Measurements from ENCODE around the gene RAD17.
"Not testable (repeated sequence)": the region's sequence is repeated elsewhere in the genome, so short reads cannot be mapped to it uniquely, and the experiment has no call there.

The RAD17 gene

DNA sequence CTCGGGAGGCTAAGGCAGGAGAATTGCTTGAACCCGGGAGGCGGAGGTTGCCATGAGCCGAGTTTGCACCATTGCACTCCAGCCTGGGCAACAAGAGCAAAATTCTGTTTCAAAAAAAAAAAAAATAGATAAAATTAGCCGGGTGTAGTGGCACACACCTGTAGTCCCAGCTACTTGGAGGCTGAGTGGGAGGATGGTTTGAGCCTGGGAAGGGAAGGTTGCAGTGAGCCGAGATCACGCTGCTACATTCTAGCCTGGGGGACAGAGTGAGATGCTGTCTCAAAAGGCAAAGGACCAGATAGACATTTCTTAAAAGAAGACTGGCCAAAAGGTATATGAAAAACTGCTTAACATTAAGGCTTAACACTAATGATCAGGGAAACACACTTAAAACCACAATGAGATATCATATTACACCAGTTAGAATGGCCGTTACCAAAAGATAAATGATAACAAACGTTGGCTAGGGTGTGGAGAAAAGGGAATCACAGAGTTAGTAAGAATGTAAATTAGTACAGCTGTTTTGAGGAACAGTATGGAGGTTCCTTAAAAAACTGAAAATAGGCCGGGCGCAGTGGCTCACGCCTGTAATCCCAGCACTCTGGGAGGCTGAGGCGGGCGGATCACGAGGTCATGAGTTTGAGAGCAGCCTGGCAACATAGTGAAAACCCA is 35.2 kb downstream of the RAD17 start:
- DNase-seq = no peak

DNA sequence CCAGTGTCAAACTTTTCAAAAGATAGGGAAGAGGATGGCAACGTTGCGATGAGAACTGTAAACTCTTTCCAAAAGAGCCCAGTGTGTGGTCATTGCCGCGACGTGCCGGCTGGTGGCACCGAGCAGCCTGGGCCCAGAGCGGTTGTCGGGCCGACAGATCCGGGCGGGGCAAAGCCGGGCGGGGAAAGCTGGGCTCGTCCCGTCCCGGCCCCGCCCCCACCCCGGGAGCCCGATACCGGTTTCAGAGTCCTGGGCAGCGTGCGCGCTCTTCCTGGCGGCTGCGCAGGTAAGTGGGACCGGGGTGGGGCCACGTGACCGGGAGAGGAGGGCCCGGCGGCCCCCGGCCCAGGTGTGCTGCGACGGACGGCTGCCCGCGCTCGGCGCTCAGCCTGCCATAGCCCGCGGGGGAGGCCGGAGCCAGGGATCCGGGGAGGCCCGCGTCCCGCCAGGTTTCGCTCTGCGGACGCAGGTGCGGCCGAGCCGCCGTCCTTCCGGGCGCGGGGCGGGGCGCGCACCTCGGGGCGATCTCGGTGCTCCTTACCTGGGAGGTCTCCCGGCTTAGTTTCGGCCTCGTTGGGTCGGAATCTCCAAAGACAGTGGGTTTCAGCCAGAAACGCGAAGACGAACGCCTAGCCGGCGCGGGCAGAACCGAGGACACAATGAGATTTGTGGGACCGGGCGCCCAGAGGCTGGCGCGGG is 45.4 kb downstream of the RAD17 start, which contains the start of gene MARVELD2:
TSS of gene MARVELD2 (plus strand) at position 232 of the 699 bp plus-strand sequence. CDS start 4,270 bp downstream, outside the sequence.
- DNase-seq = peak; percentile 86

DNA sequence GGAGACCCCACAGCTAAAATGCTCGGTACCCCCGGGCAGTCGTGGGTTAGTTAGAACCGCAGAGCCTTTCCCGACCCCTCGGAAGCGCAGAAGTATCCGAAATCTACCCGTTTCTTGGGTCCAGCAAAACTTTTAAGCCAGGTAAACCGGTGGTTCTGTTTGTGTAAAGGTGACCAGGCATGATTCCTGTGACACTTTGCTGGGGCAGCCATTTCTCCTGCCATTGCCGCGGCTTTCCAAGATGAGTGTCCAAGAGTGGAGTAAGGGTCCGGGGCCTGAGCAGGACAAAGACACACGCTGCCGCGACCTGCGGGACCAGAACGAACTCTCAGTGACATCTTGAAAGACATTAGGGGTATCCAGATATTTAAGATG is 46.0 kb downstream of the RAD17 start:
- no peak for DNase-seq

DNA sequence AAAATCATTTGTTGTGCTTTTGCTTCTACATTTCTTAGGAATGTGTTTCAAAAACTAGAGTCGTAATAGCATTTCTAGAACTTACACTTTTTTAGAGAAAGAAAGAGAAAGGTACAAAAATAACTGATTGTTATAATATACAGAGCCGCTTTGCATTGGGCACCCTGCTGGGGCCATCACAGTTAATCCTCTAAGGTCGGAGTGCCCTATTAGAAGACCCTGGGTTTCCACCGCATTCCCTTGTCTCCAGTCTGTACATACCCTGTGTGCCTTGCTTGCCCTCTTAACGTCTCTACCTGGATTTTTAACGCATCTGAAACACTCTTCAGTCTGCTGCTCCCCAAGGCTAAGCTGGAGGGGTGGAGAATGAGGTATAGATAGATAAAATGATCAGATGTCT is 46.6 kb downstream of the RAD17 start:
- no peak for DNase-seq

DNA sequence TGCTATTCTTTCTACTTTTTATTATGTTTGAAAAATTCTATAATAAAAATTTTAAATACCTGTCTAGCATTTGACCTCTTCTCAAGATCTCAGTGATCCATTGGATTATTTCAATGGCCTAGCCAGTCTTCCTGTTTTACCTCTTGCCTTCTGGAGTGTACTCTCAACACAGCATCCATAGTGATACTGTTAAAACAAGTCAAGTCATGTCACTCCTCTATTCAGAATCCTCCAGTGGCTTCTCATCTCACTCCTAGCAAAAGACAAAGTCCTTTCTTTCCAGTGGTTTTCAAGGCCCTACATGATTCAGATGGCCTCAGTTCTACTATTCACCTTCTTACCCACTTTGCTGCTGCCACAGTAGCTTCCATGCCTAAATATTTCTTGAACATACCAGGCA is 47.1 kb downstream of the RAD17 start:
- DNase-seq = no peak

DNA sequence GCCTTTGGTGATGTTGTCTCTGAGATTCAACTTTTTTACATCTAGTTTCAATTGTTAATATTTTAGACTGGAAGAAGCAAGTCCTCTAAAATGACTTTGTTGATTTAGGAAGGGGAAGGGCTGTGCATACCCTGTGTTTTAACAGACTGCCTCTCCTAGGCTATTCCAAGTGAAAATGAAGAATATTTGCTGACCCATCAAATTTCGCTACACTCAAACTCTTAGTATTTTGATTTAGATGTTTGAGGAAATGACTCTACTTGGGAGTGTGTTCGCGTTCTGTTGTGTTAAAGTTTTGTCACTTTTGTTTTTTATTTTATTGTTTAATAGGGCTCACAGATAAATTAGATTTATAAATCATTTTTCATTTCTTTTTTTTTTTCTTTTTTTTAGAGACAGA is 48.9 kb downstream of the RAD17 start:
- no peak for DNase-seq

DNA sequence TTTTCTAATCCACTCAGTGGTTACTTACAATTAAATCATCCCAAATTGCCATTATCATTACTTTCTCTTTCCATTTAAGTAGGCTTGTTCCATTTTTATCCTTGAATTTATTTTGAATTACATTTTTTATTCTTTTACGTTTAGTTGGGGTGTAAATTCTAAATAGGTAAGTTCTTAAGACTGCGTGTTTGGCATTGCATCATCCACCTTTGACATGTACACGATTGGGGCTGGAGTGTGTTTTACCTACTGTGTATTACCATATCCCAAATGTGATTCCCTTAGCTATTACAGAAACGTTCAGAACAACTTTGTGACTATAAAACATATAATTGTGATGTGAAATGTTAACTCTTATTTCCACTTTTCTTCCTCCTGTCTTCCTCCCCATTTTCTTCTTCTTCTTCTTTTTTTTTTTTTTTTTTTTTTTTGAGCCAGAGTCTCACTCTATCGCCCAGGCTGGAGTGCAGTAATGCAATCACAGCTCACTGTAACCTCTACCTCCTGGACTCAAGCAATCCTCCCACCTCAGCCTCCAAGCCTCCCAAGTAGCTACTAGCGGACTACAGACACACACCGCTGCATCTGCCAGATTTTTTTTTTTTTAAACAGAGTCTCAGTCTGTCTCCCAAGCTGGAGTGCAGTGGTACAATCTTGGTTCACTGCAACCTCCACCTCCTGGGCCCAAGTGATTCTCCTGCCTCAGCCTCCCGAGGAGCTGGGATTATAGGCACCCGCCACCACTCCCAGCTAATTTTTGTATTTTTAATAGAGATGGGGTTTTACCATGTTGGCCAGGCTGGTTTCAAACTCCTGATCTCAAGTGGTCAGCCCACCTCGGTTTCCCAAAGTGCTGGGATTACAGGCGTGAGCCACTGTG is 62.0 kb downstream of the RAD17 start:
- DNase-seq = no peak

DNA sequence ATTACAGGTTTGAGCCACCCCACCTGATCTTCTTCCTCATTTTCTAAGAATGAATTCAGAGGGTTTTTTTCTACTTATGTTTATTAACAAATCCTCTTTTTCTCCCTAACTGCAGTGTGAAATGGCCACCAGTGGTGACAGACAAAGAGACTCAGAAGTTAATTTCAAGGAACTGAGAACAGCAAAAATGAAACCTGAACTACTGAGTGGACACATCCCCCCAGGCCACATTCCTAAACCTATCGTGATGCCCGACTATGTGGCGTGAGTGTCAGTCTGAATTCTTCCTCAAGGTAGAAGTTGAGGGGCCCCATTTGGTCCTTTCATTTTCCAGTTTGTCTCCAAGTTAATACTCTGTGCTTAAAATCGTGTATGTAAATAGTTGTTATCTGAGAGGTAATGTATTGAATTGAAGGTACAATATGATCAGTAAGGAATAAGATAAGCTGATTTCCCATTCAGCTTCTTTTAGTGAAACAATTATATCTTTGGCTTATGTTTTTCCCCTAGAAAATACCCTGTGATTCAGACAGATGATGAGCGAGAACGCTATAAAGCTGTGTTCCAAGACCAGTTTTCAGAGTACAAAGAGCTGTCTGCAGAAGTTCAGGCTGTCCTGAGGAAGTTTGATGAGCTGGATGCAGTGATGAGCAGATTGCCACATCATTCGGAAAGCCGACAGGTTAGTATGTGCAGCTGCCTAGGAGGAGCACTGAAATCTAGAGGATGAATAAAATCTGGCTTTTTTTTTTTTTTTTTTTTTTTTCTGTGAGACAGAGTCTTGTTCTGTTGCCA is 63.0 kb downstream of the RAD17 start:
- no peak for DNase-seq

DNA sequence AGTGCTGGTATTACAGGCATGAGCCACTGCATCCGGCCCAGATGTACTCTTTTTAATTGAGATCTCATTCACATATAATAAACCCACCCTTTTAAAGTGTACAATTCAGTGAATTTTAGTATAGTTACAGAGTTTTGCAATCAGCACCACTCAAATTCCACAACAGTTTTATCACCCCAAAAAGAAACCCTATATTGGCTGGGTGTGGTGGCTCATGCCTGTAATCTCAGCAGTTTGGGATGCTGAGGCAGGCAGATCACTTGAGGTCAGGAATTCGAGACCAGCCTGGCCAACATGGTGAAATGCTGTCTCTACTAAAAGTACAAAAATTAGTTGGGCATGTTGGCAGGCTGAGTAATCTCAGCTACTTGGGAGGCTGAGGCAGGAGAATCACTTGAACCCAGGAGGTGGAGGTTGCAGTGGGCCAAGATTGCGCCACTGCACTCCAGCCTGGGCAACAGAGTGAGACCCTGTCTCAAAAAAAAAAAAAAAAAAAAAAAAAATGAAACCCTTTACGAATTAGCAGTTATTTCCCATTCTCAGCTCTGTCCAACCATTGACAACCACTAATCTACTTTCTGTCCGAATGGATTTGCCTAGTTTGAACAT is 65.8 kb downstream of the RAD17 start:
- DNase-seq = not testable (repeated sequence)

DNA sequence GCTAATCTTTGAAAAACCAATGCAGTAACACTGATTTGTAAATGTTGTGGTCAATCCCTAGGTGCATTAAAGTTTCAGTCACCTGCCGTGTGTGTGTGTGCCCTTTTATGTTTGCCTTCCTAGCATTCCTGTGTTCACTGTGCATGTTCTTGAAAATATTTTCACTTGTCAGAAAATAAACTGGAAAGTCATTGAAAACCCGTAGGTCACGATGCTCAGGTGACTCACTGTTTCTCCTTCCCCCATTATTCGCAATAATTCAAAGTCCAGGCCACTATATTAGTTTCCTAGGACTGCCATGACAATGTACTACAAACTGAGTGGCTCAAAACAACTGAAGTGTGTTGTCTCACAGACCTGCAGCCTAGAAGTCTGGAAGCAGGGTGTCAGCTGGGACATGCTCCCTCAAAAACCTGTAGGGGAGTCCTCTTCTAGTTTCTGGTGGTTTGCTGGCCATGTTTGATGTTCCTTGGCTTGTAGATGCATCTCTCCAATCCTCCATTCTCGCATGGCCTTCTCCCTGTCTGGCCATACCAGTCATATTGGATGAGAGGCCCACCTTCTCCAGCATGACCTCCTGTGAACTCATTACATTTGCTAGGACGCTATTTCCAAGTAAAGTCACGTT is 74.6 kb downstream of the RAD17 start:
- DNase-seq = no peak

DNA sequence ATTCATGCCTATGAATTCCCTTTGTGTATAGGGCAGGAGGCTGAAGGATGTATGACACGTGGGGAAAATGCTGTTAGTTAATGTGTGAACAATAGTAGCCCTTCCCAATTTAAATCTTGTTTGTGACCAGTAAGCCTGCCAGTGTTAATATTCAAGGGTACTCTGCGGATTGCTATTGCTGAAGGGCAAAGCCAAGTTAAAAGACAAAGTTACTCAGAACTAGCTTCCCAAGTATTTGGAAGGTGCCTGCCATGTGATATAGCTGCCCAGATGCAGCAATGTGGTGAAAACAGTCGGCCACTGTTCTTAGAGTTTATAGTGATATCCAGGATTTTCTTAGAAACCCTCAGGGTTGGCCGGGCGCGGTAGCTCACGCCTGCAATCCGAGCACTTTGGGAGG is 79.9 kb downstream of the RAD17 start:
- DNase-seq = no peak

DNA sequence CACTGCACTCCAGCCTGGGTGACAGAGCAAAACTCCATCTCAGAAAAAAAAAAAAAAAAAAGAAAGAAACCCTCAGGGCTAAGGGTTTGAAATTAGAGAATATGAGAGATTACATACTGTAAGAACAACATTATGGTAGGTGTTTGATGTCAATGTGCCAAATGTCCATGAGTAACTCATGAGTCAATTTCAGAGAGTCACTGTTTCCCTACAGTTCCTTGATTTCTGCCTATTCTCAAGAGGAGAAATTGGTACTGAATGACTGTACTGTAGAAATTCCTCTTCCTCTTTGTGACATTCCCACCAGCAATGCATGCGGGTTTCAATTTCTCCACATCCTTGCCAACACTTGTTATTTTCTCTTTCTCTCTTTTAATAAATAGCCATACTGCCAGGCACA is 80.5 kb downstream of the RAD17 start:
- no peak for DNase-seq

DNA sequence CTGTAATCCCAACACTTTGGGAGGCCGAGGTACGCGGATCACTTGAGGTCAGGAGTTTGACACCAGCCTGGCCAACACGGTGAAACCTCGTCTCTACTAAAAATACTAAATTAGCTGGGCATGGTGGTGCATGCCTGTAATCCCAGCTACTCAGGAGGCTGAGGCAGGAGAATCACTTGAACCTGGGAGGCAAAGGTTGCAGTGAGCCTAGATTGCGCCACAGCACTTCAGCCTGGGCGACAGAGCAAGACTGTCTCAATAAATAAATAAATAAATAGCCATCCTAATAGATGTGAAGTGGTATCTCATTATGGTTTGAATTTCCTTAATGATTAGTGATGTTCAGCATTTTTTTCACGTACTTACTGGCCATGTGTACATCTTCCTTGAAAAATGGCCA is 80.9 kb downstream of the RAD17 start:
- DNase-seq = not testable (repeated sequence)

DNA sequence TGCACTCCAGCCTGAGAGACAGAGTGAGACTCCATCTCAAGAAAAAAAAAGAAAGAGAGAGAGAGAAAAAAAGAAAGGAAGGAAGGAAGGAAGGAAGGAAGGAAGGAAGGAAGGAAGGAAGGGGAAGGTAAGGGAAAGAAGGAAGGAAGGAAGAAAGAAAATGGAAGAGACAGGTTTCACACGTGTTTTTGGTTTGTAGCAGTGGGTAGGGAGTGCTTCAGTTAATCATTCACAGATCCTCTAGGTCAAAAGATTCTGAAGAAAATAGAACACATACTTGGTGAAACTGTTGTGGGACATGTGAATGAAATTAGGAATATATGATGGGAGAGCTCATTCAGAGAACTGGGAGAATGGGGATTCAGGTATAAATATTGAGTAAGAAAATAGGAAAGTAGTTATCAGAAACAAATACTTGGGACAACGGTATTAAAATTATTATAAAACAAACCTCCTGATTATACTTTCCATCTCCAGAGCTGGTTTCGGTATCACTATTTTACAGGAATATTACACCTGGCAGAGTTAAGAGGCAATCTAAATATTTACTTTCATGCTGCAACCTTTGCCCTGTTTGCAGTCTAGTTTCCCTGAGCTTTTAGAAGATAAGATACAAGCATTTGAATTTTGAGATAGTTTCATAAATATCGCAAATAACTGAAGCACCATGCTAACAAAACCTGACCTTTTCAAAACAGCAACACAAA is 82.5 kb downstream of the RAD17 start:
- DNase-seq = no peak

DNA sequence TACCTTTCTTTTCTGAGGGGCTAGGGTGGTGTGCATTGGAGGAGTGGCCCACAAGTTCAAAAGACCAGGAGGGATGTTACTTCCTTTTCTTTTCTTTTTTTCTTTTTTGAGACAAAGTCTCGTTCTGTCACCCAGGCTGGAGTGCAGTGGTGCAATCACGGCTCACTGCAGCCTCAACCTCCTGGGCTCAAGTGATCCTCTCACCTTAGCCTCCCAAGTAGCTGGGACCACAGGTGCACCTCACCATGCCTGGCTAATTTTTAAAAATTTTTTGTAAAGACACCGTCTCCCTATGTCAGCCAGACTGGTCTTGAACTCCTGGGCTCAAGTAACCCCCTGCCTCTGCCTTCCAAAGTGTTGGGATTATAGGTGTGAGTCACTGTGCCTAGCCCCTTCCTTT is 83.9 kb downstream of the RAD17 start:
- not testable (repeated sequence) for DNase-seq

DNA sequence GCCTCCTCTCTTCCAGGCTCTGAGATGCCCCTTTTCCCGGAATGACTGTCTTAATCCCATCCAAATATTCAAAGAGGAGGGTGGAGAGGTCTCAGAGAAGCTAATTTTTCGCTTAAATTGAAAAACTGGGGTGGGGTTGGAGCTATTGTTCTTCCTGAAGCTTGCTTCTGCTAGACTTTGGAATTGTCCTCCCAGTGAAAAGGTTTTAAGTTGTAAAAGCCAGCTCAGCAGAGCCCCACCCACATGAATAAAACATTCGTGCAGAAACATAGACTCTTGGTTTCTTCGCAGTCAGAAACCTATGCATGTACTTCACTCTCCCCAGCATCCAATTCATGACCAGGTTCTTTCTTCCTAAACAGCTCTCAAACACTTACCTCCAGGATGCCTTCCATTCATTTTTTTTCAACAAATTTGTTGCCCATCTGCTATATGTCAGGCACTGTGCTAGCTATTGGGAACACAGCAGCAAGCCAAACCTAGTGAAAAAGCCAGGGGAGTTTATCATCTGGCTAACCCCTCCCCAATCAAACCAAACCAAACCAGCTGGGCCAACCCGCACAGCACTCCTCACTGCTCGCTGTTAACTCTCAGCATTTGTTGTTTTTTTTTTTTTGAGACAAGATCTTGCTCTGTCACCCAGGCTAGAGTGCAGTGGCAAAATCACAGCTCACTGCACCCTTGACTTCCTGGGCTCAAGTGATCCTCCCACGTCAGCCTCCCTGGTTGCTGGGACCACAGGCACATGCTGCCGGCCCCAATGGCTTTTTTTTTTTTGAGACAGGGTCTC is 85.0 kb downstream of the RAD17 start:
- no peak for DNase-seq

DNA sequence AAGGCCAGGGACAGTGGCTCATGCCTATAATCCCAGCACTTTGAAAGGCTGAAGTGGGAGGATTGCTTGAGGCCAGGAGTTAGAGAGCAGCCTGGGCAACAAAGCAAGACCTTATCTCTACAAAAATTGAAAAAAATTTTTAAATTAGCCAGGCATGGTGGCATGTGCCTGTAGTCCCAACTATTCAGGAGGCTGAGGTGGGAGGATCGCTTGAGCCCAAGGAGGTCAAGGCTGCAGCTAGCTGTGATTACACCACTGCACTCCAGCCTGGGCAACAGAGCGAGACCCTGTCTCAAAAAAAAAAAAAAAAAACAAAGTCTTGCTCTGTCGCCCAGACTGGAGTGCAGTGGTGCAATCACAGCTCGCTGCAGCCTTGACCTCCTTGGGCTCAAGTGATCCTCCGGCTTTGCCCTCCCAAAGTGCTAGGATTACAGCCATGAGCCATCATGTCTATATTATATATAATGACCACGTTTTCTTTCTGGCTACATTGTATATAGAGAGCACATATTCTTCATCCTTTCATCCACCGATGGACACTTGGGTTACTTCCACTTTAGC is 85.9 kb downstream of the RAD17 start:
- DNase-seq = not testable (repeated sequence)

DNA sequence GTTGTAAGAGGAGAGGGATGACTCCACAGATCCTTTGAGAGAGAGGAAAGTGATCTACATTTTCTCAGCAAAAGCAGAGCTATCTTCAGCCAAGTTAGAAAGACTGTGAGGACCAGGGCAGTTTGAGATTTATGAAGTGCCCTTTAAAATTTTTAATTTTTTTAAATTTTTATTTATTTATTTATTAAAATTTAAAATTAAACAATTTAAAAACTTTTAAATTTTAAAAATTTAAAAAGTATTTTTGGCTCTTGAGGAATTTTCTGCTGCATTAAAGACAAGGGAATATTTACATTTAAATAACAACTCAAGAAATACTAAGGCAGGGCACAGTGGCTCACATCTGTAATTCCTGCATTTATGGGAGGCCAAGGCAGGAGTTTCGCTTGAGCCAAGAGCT is 92.6 kb downstream of the RAD17 start:
- DNase-seq = no peak
